Gastrocnemius medialis (tissue), 4 donors: ENCODE data around the gene TSC2.

Experiments
- CTCF ChIP-seq, 5 experiments: fragments of 450-650 bp in 3 of 5; fragments of 200-600 bp in 2 of 5; sonication (generic) in 2 of 5; IDR thresholded peaks in 4 of 5; conservative IDR thresholded peaks in 1 of 5; 1 replicate in 4 of 5; 2 replicates in 1 of 5; pipeline ENCODE4 v1.5.1; 2016 to 2019; ENCODE audit warnings: antibody characterized with exemption in 5 of 5, mild to moderate bottlenecking in 3 of 5, moderate library complexity in 3 of 5
- POLR2A ChIP-seq, 2 donors: fragments of 450-650 bp; IDR thresholded peaks; one replicate each; pipeline ENCODE4 v1.6.1; 2017; ENCODE audit warnings: antibody characterized with exemption in 2 of 2, mild to moderate bottlenecking in 2 of 2, moderate library complexity in 2 of 2

DNA sequence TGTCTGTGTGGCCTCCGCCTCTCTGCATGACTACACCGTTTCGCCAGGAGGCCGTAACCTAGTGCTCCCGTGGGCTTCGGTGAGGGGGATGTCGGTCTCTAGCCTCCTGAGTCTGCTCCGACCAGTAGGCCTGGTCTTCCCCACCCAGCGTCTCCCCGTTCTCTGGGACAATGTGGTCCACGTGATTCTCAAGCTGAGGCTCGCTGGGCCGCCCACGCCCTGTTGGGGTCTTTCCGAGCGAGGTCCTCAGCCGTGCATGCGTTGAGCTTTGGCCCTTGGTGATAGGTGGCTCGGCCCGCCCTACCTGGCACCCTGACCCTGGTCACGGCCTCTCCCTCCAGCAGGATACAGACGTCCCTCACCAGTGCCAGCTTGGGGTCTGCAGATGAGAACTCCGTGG is 30.9 kb downstream of the TSC2 start:
- TF ChIP-seq POLR2A (IDR thresholded peaks at IDR 0.05) (no peak), CTCF (IDR thresholded peaks at IDR 0.05 in 4 of 5, conservative IDR thresholded peaks at IDR 0.05 in 1 of 5) (no peak)
